Kidney (tissue), 14 donors: ENCODE measurements around the gene TANC1. TPM values are rescaled to one million over a fixed set of nuclear protein-coding genes. Genes with fewer than 3 reads are reported as not detected.

ENCODE experiments used
- DNase-seq, 5 donors: peaks; one replicate each; pipeline ENCODE4 v3.0.0-alpha.2; 2013 to 2020
- FAIRE-seq: peaks from 2 replicates; lab custom pipeline; 2012; peaks lifted over from hg19 to GRCh38; lab: Jason Lieb, UNC
- H3K27ac ChIP-seq, 2 donors: one replicate each; pipeline ENCODE4 v1.7.0; 2013; ENCODE audit warnings: low read depth in 2 of 2, low read length in 2 of 2, inconsistent platforms in 1 of 2
- H3K27me3 ChIP-seq: one replicate; pipeline ENCODE4 v1.7.1; 2013; ENCODE audit warnings: low read length, inconsistent platforms; ENCODE audit not compliant: control insufficient read depth, insufficient read depth
- H3K36me3 ChIP-seq, 3 donors: one replicate each; pipeline versions ENCODE4 v1.7.0 to v1.7.1; 2013; ENCODE audit warnings: low read length in 3 of 3, control low read depth in 1 of 3, inconsistent platforms in 1 of 3; ENCODE audit not compliant: insufficient read depth in 3 of 3, control insufficient read depth in 2 of 3
- H3K4me1 ChIP-seq, 3 donors: one replicate each; pipeline versions ENCODE4 v1.7.0 to v1.7.1; 2013; ENCODE audit warnings: low read length in 3 of 3, inconsistent platforms in 1 of 3, low read depth in 1 of 3; ENCODE audit not compliant: control insufficient read depth in 2 of 3, insufficient read depth in 2 of 3
- H3K4me3 ChIP-seq, 3 donors: one replicate each; pipeline versions ENCODE4 v1.7.0 to v1.8.1; 2013; ENCODE audit warnings: low read length in 3 of 3, control low read depth in 1 of 3, inconsistent platforms in 1 of 3
- H3K9ac ChIP-seq, 3 donors: one replicate each; pipeline versions ENCODE4 v1.7.0 to v1.7.1; 2013; ENCODE audit warnings: low read length in 3 of 3, control low read depth in 1 of 3, inconsistent platforms in 1 of 3
- H3K9me3 ChIP-seq, 3 donors: one replicate each; pipeline versions ENCODE4 v1.7.0 to v1.7.1; 2013; ENCODE audit warnings: low read length in 3 of 3, control low read depth in 1 of 3, inconsistent platforms in 1 of 3; ENCODE audit not compliant: control insufficient read depth in 2 of 3, insufficient read depth in 1 of 3
- CTCF ChIP-seq: IDR thresholded peaks from 3 replicates; pipeline ENCODE4 v1.5.1; 2012; ENCODE audit warnings: mild to moderate bottlenecking, moderate library complexity, borderline replicate concordance; ENCODE audit not compliant: insufficient read depth; ENCODE audit errors: extremely low read depth
- intact Hi-C: fragments of 100-400 bp; cut with DNase I; formaldehyde crosslinking; loops from one replicate; pipeline ENCODE4 v1.11.1; 2022
- polyA plus RNA-seq: library from polyadenylated mRNA; stranded (reverse); fragments of 350-450 nt; fragmentation: Illumina TruSeq; extraction: RNeasy Lipid Tissue Mini Kit (QIAGEN cat#74804); gene quantifications from one replicate; pipeline ENCODE4 v1.2.3, GENCODE V29; 2014; ENCODE audit warnings: low read depth, low replicate concordance; ENCODE audit not compliant: insufficient read depth
- total RNA-seq: library from RNA; stranded (reverse); fragmentation: NEBNext Ultra II Directional; extraction: Animal tissue kit (Norgen Biotek cat#: 25700); gene quantifications from one replicate; pipeline ENCODE4 v1.2.1, GENCODE V29; 2021
- donor health status: control.
- donor health status: control.
- donor health status: control.
- donor health status: control.
- donor health status: control.
- donor health status: DM: yes; HTN: yes; CAD: no.
- donor health status: Normal renal cell carcinoma (clear cell type).

Gene TANC1
- total and polyA plus RNA-seq, 2 donors from 2014 or later, result 9.2 to 39.0 TPM

DNA sequence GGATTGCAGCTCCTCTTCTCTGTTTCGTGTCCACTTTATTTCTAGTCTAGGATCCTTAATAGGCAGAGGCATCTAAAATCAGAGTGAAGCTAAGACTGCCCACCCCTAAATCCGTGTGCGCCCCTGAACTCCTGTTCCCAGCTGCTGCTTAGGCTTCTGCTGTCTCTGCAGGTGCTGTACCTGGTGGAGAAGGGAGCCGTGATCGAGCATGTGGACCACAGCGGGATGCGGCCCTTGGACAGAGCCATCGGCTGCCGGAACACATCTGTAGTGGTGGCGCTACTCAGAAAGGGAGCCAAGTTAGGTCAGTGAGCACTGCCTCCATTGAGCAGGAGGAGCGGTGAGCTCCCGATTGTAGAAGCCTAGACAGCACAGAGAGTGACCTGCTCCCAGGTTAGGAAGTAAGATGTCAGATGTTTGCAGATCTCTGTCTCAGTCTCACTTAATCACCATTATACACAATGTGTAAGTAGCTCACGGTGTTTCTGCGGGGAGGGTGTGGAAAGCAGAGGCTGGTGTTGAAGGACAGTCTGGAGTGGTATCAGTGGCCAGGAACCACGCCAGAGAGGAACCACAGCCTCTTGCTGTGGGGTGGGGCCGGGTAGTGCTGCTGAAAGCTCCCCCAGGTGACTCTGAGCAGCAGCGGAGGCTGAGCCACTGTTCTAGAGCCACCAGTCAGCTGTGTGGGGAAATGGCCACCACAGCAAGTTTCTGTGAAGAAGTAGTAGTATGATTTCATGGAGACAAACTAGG, 255.8 kb downstream of the TANC1 start:
- intact Hi-C loops, result no loop called here
- peaks cover 0 to 3% (median 2%) of the 10 kb centered on the region in 3 donors for H3K4me1 ChIP-seq
- no peak for DNase-seq

DNA sequence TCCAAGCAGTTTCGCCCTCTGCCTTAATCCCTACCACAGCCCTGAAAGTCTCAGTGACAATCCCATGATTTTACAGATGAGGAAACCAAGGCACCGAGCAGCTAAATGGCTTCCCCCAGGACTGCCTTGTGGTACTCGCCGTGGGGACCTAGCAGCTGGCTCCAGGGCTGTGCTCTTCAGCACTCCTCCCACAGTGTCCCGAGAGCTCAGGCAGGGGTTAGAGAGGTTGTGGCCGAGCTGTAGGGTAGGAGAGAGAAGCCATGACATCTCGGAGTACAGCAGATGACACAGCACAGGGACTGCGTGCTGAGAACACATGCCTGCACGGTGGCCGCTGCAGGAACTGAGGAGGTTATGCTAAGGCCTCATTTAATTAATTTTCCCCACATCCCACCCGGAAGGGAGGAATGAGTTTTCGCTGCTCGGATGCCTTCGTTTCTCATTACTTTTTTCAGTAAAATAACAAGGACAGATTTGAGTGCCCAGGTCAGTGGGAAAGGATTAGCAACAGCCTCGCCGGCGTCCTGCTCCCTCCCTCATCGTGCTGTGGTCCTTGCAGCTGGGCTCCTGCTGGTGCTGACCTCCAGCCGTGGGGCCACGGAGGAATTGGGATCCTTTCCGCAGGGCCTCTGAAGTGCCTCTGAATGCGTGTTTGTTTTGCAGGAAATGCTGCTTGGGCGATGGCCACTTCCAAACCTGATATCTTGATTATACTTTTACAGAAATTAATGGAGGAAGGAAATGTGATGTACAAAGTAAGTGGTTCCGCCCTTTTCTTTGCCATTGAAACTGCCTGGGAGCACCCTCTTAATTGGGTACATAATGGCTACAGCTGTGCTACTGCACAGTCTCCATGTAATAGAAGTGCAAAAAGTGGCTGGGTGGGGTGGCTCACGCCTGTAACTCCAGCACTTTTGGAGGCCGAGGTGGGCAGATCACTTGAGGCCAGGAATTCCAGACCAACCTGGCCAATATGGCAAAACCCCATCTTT, 256.9 kb downstream of the TANC1 start:
- no peak for TF ChIP-seq CTCF
- FAIRE-seq, result no peak
- Histone ChIP-seq H3K4me3 (no peak overlapping the region), H3K9me3 (no peaks in the 10 kb centered on the region), H3K27me3 (no peaks in the 10 kb centered on the region), H3K9ac (no peak overlapping the region), H3K4me1 (peaks cover 0 to 3% (median 2%) of the 10 kb centered on the region in 3 donors), H3K36me3 (peaks cover 5 to 53% (median 18%) of the 10 kb centered on the region in 3 donors), H3K27ac (peak overlapping the region; percentile 41 to 48)
- DNase-seq, result peak in 4 of 5 donors; percentile 62 to 78 (median 72)
- intact Hi-C loops, result no loop called here

More for the DNA sequence above, 255.8 kb downstream of the TANC1 start:
- Histone ChIP-seq H3K36me3 (peaks cover 7 to 45% (median 15%) of the 10 kb centered on the region in 3 donors), H3K27me3 (no peaks in the 10 kb centered on the region), H3K4me3 (no peak overlapping the region), H3K9ac (no peak overlapping the region), H3K9me3 (no peaks in the 10 kb centered on the region), H3K27ac (peak overlapping the region in 1 of 2 donors; percentile 41)
- TF ChIP-seq CTCF, result no peak
- FAIRE-seq, result no peak

DNA sequence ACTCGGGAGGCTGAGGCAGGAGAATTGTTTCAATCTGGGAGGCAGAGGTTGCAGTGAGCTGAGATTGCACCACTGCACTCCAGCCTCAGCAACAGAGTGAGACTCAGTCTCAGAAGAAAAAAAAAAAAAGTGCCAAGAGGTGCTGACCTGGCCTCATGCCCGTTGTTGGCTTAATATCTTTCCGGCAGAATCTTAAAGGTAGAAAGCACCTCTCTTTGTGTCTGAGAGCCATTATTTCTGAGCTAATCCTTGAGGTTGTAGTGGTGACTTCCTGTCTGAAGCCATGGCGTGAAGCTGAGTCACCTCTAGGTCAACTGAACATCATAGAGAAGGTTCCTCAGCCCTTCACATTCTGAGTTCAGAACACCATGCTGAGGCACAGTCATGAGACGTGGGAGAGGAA, 257.6 kb downstream of the TANC1 start:
- intact Hi-C loops, result no loop called here
- peaks cover 0 to 3% (median 2%) of the 10 kb centered on the region in 3 donors for H3K4me1 ChIP-seq
- FAIRE-seq (no peak), DNase-seq (no peak)
- peaks cover 5 to 60% (median 18%) of the 10 kb centered on the region in 3 donors for H3K36me3 ChIP-seq
- H3K4me3 ChIP-seq, result no peak overlapping the region
- H3K27ac ChIP-seq, result no peak overlapping the region
- no peak for TF ChIP-seq CTCF
- H3K9me3 ChIP-seq, result no peaks in the 10 kb centered on the region
- no peaks in the 10 kb centered on the region for H3K27me3 ChIP-seq
- H3K9ac ChIP-seq, result no peak overlapping the region
